NCI-H446 treated with DMSO at 0.1 percent for 48 hours (cell line): ENCODE measurements around the gene C1QL2.

Source experiments
- DNase-seq: peaks from one replicate; lab custom pipeline; 2025; lab: John Stamatoyannopoulos, UW

C1QL2 gene

DNA sequence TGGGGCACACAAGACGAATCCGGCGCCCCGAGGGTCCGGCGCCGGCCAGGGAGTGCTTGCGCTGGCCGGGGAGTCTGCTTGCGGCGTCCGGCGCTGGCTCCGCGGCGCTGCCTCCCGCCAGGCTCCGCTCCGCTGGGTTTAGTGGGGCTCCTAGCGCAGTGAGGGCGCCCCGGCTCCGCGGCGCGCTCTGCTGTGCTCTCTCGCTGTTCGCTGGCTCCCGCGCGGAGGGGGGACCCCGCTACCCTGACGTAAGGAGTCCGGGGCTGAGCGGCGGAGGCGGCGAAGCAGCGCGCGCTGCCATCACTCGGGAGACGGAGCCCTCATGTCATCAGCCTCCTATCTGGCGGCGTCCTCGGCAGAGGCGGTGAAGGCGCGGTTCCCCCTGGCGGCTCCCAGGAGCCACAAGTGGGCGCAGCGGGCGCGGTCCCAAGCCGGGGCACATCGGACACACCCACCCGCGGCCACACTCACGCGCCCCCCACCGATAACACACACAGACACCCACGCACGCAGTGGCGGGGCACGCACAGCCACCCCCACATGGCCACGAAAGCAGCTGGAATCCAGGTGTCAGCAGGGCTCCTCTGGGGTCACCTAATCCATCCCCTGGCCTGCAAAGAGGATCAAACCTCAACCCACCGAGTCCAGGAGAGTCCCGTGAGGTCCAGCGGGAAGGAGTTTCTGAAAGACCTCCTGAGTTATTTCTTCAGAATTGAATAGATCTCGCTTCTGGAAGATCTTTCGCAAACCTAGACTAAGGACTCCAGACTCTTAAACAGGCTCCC, at the start of gene C1QL2:
Gene C1QL2, minus strand, starts transcription at position 189 of the 785 bp plus-strand sequence. CDS start 482 bp downstream, outside the sequence.
- DNase-seq: no peak

DNA sequence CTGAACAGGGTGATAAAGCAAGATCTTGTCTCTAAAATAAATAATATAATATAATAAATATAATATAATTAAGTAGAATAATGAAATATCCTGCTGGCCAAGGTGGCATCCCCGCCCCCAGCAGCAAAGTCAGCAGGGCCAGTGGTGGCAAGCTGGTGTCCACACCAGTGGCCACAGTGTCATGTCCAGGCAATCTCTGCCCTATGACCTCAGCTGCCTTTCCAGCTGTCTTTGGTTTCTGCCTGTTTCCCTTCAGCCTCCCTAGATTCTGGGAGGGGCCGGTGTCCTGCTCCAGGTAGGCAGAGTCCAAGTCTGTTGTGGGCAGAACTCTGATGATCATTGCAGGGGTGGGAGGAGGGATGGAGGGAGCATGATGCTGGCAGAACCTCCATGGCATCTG, 48.9 kb upstream of the C1QL2 start:
- no peak for DNase-seq

DNA sequence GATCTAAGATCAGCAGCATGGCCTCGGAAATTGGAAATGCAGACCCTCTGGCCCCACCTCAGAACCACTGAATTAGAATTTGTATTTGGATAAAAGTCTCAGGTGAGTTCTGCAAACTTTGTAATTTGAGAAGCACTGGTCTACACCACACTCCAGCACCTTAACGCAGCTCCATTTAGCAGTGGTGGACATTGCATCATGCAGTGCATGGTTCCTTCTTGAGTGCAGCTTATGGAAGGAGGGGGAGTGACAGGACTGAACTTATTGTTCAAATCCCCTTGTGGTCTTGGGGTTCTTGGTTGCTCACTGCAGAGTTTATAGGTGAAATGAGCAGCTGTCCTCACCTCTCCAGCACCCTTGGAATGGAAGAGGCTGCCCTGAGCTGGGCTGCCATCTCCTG, 47.6 kb upstream of the C1QL2 start:
- no peak for DNase-seq

DNA sequence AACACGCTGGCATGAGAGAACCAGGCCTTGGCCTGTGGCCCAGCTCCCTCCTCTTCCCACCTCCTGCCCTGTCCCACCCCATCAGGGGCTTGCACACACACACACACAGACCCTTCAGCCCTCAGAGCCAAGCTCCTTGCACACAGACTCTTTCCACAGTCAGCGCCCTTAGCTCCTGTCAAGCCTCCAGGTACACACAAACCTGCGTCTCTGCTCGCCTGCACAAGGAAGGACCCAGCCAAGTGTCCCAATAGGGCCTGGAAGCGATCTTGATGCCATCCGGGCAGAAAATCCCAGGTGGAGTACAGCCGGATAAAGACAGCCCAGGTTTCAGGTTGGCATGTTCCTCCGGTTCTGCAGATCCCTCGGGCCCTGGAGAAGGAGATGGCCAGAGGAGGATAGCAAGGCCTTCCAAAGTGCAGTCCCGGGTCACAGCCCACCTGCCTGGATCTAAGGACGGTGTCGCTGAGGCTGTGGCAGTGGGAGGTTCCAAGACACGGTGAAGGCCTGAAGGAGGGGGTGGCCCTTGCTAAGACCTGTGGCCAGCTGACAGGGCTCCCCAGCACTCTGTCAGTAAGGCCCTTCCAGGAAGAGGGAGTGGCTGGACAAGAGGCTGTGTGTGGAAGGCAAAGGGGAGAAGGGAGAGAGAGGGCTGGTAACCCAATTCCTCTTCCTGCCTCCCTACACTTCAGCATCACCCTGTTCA, 46.6 kb upstream of the C1QL2 start:
- DNase-seq: no peak

DNA sequence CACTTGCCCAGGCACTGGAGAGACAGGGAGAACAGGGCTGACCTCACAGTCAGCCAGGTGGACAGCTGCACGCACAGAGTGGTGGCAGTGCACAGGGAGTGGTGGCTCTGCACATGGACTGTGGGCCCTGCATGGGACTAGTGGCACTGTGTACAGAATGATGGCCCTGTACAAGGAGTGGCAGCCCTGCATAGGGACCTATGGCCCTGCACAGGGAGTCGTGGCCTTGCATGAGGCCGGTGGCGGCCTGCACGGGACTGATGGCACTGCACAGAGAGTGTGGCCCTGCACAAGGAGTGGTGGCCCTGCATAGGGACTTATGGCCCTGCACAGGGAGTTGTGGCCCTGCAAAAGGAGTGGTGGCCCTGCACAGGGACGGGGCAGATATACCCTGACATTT, 46.0 kb upstream of the C1QL2 start:
- DNase-seq: no peak

DNA sequence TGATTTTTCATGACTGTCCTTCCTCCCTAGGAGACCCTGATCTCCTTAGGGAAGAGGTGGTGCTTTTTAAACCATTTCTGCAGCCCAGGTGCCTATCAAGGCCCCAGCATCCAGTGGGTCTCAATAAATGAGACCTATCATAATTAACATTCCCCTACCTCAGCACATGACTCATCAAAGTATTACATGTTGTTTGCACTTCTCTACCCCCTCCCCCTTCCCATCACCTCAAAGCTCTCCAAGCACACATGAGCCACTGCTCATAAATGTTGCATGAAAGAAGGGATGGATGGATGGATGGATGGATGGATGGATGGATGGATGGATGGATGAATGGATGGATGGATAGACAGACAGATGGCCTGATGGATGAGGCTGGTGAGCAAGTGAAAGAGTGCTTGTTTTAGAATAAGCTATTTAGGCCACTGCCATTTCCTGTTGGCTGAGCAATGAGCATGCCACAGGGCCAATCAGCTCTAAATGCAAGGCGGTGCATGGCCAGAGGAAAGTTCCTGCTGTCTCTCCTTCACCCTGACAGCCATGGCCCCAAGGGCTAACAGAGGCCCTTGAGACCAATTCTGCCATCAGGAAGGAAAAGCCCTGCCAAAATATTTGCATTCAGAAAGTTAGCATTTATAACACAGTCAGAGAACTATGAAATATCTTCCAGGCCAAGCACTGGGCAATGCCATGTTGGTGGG, 44.2 kb upstream of the C1QL2 start:
- no peak for DNase-seq

DNA sequence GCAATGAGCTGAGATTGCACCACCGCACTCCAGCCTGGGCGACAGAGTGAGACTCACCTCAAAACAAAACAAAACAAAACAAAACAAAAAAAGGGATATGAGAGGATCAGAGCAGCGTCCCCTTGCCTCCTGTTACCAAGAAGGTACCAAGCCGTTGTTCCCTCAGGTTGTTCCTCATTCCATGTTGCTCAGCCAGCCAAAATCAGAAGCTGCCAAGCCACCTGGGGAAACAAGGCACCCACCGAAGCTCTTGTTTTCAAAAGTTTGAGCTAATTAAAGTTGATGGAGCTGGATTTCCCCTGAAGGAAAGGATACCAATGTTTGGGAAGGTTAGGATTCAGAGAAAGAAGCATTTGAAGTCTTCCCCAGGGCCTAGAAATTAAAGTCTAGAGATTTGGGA, 43.3 kb upstream of the C1QL2 start:
- no peak for DNase-seq

DNA sequence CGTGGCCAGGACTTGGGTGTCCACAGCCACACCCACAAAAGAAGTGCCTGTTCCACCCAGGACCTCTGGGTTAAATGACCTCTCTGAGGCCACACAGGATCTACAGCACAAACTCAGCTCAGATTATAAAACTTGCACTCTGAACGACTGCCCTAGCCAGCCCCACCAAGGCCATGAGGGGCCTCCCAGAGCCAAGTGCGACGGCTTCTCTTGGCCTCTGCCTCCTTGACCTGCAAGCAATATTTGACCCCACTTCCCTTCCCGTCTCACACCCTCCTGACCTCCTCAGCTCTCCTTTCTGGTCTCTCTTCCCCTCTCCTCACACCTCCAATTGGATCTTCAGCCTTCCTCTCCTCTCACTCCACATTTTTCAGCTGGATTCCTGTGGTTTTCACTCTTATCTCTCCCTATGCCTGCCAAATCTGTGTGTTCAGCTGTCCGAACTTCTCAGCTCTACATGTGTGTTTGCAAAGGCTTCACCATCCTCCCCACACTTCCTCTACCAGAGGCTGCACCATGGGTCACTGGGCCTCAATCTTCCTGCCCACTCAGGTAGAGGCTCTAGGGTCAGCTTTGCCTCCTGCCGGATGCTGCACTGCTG, 39.8 kb upstream of the C1QL2 start:
- no peak for DNase-seq

DNA sequence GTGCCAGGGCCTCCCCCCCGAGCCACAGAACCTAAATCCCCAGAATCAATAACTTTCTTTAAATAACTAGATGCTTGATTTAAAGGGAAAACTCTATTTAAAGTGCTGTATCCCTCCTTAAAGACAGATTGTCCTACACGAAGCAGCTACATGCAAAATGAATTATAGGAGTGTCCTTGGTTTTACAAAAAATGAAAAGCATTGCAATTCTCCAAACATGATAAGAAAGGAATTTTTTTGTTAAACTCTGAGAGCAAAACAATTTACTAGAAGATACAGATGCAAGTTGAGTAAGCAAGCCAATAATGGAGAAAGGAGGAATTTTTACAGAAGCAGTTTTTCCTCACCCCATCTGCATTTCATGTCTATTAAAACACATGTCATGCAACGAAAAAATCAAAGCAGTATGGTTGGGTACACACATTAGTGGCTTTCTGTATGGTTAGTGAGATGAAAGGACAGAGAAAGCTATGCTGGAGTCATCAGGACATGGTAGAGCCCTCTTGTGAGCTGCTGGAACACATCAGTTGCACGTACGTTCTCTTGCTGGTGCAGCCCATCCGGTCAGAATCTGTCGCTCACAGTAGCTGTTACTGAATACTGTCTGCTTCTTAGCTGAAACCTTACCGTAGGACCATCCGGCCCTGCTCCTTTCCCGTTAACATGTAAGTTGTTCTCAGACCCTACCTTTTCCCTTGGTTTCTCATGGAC, 39.1 kb upstream of the C1QL2 start:
- DNase-seq: no peak

DNA sequence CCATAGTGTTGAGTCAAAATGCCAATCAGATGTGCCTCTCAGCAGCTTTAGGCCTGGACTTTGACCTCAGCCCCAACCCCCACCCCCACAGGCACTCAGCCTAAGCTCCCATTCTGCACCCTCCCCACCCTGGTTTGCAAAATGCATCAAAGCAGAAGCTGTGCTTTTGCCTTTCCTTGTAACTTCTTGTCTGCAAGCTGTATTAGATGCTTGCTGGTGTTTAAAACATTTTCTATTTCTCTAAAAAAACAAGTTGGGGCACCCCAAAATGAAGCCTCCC, 38.5 kb upstream of the C1QL2 start:
- no peak for DNase-seq

DNA sequence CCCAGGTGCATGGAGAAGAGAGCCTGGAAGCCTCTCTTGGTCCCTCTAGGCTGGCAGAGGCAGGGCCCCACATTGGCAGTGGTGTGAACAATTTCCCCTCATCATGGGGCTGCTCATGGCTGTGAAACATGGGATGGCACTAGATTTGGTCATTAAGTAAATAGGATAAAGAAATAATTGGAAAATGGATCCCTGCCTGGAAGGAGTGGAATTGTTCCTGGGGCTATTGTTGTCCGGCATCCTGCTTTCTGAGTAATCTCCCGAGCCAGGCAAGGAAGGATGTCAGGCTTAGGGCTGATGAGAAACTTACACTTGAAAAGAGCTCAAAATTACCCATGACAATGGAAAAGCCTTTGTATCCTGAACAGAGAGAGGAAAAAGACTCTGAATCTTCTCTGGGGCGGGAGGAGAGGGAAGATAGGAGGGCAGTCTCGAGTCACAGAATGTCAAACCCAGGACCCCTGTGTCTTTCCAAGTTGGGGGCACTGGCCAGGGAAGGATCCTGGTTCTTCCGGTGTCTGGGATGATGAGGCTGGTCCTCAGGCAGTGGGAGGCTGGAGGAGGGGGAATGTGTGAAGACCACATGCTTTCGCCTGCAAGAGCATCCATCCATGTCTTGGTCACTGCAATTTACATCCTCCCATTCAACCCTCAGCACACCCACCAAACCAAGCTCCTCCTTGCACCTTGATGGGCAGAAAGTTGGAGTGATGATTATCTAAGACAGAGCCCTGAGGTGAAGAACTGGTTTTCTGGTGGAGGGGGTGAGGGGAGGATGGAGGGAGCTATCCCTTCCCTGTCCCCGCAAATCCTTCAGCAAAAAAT, 38.0 kb upstream of the C1QL2 start:
- no peak for DNase-seq

DNA sequence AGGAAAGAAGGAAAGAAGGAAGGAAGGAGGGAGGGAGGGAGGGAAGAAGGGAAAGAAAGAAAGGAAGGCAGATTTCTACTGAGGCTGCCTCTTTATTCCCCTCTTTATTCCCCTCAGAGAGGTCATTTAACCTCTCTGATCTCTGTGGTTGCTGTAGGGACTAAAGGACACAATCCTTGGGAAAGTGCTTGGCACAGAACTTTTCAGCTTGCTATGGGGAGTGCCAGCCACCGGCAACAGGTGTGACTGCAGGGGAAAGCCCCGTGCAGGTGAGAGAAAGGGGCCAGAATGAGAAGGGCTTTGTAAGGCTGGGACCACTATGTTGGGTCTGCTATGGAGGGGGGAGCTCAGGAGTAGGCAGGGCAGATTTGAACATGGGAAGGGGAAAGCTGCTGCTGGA, 37.3 kb upstream of the C1QL2 start:
- no peak for DNase-seq

DNA sequence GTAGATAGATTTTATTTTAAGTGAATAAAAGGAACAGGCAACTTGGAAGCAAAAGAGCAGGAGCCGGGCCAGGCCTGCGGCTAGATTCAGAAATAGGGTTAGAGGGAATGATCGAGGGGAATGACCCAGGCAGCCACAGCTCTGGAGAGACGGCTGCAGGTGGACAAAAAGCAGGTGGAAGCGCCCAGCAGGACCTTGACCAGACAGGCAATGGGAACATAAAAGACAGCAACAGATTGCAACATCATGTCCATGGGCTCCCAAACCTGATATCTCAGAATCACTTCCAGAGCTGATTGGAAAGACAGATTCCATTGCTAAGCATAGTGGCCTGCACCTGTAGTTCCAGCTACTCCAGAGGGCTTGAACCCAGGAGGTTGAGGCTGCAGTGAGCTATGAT, 36.5 kb upstream of the C1QL2 start:
- DNase-seq: no peak

DNA sequence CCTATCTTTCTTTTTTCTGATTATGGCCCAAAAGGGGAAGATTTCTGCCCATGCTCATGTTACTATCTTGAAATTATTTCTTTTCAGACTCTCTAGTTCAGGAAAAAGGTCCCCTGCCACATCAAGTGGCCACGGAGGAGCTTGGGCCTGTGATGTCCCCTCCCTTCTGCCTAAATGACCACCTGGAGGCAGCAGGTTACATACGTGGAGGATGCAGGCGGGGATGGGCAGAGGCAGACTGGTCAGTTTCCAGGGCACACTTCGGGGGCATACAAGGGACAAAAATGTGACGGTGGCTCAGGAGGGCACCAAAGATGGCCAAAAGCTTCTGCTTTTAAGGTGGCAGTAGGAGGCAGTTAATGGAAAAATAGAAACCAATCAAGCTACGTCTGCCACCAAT, 34.3 kb upstream of the C1QL2 start:
- DNase-seq: no peak

DNA sequence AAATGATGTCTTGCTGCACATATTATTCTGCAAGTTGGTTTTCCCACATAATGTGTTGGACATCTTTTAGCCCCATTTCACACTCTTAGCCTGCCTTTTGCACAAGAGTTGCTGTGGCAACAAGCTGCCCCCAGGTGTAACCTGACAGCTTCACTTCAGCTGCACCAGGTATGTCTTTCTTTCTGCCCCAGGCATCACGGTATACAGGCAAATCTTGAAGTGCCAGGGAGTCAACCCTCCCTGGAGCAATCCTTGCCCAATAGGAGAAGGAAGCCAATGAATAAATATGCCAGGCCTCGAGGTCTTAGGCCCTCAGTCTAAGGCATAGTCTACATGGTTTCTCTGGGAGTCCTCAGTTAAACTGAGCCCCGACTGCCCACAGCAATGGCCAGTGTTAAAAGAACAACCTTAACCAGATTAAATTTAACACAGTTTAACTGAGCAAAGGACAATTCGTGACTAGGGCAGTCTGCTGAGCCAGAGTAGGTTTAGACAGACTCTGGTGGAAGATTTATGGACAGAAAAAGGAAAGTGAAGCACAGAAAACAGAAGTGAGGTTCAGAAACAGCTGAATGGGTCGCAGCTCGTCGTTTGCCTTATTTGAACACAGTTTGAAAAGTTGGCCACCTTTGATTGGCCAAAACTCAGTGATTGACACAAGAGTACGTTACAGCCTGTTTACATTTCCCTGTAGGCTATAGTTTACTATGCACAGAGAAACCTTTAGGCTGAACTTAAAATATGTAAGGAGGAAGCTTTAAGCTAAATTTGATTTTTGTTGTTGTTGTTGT, 32.0 kb upstream of the C1QL2 start:
- DNase-seq: no peak

DNA sequence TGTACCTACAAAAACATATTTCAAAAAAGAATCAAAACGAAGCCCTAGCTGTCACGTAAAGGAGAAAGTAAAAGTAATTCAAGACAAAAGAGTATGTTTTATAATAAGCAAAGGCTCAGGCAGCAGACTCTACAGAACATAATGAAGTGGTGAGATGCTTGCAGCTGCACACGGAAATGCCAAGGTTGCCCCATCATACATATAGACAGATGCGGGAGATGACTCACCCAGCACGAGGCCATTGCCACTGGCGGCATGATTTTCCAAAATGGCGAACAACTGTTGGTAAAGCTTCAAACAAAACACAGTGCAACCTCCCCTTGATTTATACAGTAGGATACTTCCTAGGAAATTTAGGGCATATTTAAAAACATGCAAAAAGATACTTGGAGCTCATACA, 26.0 kb upstream of the C1QL2 start:
- DNase-seq: no peak

DNA sequence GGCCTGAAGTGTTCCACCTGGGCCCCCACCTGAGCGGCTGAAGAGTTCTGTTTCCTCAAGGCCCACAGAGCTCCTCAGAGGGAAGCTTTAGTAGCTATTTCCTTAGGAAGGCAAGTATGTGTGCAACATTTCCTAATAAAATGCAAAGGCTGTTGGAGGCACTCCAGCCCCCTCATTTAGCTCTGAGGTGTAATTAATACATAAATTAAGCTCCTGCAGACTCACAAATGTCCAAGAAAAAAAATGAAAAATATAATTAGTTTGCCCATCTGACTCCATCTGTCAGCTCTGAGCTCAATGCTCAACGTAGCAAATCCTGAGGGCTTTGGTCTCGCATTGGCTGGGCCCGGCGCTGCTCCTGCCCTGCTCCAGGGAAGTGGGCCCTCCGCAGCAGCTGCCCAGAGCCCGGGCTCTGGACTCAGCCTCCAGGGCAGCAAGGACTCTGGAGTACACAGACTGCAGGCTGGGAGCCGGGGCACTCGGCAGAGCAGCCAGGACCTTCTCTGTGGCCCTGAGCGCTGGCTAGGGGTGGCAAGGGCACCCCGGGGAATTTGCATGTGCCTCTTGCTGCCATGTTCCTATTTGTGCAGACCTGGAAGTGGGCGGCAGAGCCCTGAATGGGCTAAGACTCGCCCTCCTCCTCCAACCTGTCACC, 23.4 kb upstream of the C1QL2 start:
- DNase-seq: peak; percentile 59

DNA sequence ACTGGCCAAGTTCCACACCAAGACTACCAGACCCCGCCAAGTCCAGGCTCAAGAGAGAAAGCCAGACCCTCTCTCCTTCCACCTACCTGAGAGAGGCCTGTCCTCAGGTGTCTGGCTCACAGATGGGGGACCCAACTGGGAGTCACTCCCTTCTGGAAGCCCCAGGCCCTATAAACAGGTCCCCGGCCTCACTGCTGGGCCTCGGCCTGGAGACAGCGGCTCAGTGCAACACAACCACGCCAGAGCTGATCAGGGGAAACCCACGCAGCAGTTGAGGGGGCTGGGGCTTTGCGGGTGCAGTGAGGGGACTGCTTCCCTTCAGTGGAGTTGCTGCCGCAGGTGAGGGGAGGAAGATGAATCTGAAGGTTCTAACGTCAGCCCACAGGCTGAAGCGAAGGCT, 22.8 kb upstream of the C1QL2 start:
- no peak for DNase-seq

DNA sequence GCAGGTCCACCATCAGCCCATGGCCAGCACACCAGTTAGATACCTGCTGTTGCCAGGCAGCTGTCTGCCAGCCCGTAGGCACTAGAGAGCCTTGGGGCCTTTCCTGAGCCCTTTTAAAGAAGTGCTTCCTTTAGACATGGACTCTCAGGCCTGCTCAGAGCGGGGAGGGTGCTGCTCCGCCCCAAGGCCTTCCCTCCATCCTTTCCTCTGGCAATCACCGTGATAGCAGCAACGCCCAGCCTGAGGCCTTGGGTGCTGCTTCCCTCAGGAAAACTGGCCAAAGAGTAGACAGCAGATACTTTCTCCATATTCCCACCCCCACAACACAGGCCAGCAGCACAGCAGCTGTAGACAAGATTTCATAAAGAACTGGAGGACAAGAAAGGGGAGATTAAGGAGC, 22.3 kb upstream of the C1QL2 start:
- no peak for DNase-seq

DNA sequence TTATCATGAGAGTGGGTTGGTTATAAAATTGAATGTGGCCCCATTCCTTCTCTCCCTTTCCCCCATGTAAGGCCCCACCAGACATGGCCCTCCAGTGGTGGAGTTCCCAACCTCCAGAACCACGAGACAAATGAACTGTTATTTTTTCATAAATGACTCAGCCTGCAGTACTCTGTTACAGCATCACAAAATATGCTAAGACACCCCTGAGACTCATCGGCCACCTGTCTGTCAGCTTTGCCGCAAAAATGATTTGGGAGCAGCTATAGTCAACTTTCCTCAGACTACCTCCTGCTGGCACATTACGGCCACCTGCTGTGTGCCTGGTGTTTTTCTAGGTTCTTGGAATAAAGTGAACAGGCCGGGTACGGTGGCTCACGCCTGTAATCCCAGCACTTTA, 21.4 kb upstream of the C1QL2 start:
- no peak for DNase-seq
